ENCODE results near the gene GIPC2.

The GIPC2 gene

GRCh38 chr1:78153092-78153736 lies 107.4 kb downstream of the GIPC2 start:
- no peak for DNase-seq

DNA sequence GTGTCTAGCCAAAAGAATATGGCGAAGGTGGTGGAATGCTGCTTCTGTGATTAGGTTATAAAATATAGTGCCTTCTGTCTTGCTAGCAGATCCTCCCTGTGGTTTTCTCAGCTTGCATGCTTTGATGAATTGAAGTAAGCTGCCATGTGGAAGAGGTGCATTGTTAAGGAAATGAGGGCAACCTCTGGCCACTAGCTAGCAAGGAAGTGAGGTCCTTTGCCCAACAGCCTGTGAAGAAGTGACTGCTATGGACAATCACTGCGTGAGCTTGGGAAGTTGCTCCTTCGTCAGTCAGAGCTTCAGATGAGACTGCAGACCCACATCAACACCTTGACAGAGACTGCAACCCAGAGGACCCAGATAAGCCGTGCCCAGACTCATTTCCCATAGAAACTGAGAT lies 109.4 kb downstream of the GIPC2 start:
- DNase-seq: no peak

- no peak for DNase-seq
These were observed 111.2 kb downstream of the GIPC2 start for GRCh38 chr1:78156805-78157521.

DNA sequence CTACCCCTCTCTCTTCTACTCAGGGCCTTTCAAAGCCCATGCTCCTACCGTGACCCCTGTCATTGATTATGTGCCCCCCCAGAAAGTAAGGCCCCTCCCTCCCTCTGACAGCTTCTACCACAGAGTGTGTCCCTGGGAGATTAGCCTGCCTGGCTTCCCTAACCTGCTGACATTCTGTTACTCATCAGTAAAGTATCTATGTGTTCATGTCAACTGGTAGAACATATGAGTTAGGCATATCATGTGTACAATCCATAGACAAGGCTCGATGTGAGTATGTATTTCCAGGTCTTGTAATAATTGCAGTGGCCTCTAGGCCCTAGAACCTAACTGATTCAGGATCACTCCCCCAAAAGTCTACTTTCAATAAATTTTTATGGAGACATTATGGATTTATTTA lies 120.0 kb downstream of the GIPC2 start:
- no peak for DNase-seq

DNA sequence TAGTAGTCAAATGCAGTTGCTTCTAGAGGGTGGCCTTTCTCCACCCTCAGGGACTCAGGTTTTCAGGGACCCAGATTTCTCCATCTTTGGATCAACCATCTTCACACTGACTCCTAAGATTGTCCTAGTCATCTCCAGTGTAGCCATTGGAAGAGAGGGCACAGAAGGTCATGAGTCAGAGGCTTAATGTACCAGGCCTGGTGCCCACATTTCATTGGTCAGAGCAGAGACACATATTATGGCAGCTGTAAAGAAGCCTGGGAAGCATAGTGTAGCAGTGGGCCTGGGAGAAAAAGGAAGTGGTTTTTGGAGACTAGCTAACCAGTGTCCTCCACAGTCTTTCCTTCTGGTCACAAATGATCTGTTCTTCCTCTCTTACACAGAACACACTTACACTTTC lies 122.5 kb downstream of the GIPC2 start:
- no peak for DNase-seq

DNA sequence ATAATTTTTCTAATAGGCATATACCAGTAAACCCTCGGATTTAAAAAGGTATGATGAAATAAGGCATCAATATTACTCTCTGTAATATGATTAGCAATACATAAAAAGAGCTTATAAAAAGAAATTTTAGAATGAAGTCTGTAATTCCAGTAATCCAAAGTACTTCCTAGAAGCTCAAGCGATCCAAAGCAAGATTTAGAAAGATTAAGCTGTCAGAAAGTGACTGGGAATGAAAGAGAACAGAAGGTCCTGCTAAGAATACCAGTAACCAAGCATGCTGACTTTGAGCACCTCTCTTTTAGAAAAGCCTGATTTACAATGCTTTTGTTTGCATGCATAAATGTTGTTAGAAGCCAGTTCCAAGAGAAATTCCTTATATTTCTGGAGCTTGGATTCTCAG lies 125.1 kb downstream of the GIPC2 start:
- no peak for DNase-seq

DNA sequence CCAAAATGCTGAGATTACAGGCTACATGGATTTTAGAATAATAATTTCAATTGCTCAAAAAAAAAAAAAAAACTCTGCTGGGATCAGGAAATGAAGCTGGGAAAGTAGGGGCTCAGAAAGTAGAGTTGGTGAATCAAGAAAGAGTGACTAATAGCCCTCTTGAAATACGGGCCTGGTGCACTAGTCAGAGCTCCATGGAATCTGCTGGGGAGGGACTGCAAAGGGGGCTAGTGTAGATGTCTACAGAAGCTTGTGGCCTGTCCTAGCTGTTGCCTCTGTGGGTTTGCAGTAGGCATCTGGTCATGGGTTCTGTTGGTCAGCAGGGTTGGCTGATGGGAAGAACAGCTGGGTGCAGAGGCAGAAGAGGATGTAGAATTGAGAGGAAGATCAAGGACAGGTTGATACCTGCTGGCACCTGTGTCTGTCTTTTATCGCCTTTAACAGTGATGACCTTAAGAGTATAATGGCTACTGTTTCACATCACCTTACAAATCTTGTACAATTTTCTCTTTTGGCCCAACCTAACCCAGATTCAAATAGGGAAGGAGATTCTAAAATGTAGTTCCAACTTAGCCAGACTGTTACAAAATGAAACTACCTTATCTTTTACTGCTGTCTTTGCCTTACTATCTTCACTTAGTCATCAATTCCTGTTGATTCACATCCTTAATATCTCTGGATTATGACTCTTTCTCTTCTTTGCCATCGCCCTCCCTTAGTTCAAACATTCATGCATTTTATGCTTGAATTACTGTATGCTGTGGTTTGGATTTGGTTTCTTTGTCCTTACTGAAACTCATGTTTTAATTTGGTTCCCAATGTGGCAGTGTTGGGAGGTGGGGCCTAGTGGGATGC lies 126.2 kb downstream of the GIPC2 start:
- DNase-seq: no peak

- no peak for DNase-seq
These were observed 130.7 kb downstream of the GIPC2 start for GRCh38 chr1:78176448-78176847.

DNA sequence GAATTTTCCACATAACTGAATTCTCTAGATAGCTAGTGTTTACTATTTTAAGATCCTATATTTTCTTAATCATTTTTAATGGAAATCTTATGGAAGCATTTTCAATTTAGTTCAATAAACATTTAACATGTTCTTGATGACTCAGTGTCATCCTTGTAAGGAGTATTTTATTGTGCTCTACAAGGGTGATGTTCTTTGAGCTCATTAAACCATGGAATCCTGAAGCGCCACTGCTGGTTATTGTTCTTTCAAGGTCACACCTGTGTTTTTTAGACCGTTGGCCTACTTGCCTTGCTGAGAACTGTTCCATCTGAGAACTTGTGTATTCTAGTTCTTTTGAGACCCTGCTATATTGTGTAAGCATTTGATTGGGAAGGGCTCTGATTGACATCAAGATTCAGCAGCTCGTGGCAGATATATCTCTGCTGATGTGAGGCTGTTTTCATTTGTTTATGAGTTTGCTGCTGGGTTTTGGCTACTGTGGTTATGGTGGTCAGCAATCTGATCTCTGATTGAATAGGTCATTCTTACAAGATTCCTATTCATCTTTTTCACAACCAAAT lies 132.0 kb downstream of the GIPC2 start:
- DNase-seq: no peak

DNA sequence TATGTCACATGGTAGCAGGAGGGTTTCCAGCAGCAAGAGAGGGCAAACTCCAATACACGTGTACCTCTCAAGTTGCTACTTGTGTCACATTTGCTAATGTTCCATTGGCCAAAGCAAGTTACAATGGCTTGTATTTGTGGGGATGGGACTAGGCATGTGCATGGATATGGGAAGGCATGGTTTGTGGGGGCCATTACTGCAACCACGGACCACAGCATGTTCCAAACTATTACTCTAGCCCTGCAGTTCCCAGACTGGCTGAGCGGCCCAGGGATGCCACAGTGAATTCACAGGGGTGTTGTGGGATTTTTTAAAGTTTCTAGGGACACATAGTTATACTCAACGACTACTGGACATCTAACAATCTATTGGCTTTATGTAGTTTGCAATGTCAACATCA lies 133.1 kb downstream of the GIPC2 start:
- DNase-seq: no peak

GRCh38 chr1:78184460-78185072 lies 138.8 kb downstream of the GIPC2 start:
- no peak for DNase-seq
